GM21447 (cell line): ENCODE measurements around the gene VPS41.

ENCODE experiments used
- ATAC-seq: cut with Tn5 transposase; IDR thresholded peaks from one replicate; pipeline ENCODE4 v1.9.1; 2021; ENCODE audit not compliant: unreplicated experiment

The VPS41 gene

GRCh38 chr7:38736138-38736537, 172.9 kb downstream of the VPS41 start:
- no peak for ATAC-seq

DNA sequence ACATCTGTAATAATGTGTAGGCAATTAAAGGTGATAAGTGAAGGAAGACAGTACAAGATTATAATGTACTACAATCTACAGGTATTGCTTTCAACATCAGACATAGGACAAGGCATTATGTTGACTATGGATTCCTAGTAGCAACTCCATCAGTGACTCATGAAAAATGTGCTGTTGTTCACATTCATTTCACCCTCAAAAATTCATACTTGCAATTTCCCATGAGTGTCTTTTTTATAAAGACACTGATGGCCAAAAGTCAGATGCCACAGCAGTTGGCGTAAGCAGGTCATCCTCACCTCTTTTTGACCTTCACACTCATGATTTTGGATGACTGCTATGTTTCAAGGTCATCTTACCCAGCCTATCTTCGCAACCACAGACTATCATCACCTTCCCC, 177.8 kb downstream of the VPS41 start:
- ATAC-seq: no peak

DNA sequence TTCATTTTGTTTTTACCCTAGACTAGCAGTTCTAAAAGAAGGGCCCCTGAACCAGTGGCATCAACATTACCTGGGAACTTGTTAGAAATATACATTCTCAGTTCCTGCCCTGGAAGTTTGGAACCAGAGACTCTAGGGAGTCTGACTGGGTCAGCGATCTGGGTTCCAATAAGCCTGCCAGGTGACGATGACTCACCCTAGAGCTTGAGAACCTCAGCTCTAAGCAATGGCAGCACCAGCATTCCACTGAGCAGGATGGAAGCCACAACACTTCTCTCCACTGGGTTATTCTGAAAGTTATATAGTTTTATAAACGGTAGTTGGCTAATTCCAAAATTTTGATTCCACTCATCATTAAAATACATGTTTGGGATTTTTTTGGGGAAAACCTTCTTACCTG, 180.8 kb downstream of the VPS41 start:
- no peak for ATAC-seq

DNA sequence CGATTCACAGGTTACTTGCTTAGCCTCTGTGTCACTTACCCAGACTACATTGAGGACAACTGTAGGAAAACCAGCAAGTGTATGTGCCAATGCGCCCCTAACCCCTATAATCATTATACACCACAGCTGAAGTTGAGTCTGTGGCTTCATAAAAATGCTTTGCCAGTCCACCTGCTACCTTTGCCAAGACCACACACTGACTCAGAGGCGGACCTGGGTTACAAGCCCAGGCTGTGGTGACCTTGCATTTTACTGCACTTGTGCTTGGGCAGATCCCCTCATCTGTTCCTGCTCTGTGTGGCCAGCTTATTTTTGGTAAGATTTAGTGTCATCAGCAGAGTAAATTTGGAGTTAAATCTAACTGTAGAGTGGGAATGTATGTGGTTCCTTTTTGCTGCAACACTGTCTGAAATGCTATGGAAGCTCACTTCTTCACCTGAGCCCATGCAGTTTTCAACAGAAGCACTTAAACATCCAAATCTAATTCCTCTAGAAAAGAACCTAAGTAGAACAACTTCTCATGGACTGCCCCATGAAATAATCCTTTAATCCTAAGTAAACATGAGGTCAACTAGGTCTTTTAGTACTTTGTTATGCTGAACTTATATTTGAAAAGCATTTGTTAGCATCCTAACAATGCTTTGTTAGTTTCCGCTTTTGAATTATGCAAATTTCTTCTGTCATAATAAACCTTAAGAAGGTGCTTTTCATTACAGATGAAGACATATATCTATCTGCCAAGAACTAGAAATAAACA, 181.6 kb downstream of the VPS41 start:
- no peak for ATAC-seq

GRCh38 chr7:38723327-38723726, 185.7 kb downstream of the VPS41 start:
- ATAC-seq: no peak

DNA sequence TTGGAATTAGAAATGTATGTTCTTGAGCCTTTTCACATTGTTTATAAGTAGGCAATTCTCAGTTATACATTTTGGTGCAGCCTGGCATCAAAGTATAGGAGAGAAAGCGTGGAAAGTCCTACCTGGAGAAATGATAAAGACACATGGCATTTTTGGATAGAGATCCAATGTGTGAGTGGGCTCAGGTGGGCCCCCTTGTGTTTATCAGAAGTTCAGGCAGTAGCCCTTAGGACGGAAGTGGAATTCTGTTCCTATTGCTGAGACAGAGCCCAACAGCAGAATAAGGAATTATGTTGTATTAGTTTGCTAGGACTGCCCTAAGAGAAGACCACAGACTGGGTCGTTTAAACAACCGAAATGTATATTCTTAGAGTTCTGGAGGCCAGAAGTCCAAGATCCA, 192.6 kb downstream of the VPS41 start:
- ATAC-seq: no peak

DNA sequence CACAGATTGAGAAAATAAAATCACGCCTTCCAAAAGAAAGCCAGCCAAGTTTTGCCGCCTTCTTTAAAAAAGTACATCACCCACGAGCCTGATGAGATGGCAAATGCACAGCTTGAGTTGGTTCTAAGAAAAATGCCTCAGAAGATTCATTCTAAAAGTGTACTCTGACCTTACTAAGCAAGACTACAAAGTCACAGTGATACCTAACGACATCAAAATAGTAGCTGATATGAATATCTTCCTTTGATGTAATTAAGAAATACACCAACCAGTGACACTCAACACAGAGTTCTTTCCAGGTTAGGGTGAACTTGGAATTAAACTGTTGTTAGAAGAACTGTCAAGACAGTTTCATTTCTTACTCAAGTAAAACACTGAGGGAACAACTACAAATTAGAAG, 199.9 kb downstream of the VPS41 start:
- ATAC-seq: no peak

DNA sequence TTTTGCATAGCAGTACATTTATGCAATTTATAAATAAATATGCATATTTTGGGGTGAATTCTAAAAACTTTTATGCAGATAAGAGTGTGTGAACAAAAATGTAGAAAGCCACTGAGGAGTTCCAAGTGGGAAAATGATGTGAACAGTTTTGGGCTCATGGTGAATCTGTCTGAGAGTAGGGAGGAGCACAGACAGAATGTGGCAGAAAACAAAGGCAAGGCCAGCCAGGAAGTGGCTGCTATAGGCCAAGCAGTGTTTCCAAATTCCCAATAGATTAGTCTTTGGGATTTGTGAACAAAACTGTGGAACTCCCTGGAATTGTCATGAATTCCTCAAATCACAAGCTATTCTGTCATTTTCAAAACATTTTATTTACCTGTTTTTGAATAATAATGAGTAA, 204.2 kb downstream of the VPS41 start:
- ATAC-seq: no peak

DNA sequence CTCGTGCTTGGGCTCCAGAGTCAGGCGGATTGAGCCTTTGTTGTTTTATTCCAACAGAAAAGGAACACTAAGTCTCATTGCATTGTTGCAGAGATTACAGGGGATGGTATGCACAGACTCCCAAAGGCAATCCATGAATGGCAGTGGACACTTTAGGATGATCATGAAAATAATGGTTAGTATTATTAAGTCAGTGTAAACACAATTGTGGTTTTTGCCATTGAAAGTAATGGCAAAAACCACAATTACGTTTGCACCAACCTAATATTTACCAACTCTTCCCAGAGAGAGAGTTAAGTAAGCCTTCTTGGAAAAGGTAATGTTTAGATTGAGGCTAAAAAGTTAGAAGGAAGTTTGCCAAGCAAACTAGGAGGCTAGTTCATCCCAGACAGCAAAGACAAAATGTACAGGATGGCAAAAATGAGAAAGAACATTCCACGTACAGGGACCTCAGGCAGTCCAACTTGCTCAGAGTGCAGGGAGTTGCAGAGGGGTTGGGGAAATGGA, 204.9 kb downstream of the VPS41 start:
- ATAC-seq: no peak

GRCh38 chr7:38703093-38703492, 205.9 kb downstream of the VPS41 start:
- no peak for ATAC-seq

DNA sequence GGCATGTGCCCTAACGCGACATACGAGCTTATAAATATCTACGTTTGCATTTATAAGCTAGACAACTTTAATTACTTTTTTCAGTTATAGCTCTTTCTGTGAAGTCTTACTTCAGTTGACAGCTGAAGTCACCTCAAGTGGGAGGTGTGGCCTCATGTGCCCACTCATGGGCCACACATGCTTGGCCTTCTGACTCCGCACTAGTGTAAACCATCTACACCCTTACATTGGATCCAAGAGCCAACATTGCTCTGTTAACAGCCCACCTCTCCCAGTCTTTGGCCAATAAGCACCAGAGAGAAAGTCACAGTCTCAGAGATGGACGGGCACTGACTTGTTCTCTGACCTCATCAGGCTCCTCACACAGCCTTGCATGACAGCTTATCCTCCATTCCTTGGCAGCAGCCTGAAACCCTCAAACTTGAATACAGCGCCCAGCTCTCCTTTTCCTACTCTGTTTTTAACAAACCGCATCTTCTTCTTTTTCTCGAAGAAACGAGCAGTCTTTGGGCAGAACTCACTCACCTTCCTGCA, 206.9 kb downstream of the VPS41 start:
- no peak for ATAC-seq

DNA sequence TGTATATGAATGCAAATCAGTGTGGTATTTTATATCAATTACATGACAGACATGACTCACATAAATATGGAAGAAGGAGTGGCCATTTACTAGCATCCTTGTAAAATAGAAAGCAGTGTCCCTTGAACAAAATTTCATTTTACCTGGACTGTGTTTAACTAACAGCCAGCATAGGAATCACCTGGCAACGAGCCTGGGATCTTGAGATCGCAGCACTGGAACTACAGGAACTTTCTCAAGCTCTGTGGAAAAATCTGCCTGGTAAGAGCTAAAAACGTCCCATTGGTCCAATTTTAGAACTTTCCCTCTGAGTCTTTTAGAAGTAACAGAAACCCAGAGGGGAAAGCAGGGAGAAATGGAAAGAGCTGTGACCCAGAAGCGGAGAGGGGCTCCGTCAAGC, 208.9 kb downstream of the VPS41 start:
- ATAC-seq: no peak

DNA sequence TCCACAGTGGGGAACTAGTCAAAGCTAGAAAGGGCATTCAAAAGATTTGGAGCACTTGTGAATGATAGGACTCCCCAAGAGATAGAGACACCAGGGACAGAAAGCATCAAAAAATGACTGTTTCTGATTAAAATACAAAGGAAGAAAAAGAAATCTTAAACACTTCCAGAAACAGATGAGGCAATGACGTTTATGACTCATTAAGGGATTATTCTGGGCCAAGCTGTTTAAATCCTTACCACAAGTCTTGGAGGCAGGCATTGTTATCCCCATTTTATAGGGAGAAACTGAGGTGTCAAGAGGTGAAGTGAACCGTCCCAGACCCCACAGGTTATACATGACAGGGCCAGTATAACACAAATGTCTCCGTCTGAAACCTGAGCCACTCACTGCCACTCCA, 209.5 kb downstream of the VPS41 start:
- no peak for ATAC-seq

DNA sequence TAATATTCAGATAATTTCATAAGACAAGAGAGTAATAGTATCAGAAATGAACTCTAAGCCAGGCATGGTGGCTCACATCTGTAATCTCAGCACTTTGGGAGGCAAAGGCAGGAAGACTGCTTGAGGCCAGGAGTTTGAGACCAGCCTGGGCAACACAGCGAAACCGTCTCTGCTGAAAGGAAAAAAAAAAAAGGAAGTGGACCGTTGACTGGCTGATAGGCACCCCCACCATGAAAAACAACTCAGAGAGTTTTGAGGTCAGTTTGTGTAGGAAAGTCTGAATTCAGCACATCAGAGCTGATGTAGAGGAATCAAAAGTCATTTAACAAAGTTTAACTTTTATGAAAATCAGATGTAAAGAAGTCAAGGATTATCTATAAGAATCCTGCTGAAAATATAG, 214.7 kb downstream of the VPS41 start:
- no peak for ATAC-seq

- ATAC-seq: no peak
Measured at GRCh38 chr7:38686888-38687287, 222.1 kb downstream of the VPS41 start.

DNA sequence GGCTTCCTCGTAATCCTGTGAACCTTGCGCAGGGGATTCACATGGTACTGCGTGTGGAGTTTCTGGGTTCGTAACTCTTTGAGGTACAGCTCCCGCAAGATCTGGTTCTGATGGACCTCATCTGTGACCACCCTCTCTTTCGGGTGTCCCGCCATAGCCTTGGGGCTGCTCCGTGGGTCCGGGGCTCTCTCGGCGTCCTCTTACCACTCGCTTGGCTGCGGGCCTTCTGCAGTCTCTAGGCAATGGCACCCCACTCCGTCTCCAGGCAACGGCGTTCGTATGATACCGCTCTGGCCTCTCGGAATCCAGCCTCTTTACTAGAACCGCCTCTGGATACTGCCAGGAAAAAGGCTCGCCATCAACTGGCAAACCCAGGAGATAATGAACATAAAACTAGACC, 223.1 kb downstream of the VPS41 start:
- no peak for ATAC-seq

DNA sequence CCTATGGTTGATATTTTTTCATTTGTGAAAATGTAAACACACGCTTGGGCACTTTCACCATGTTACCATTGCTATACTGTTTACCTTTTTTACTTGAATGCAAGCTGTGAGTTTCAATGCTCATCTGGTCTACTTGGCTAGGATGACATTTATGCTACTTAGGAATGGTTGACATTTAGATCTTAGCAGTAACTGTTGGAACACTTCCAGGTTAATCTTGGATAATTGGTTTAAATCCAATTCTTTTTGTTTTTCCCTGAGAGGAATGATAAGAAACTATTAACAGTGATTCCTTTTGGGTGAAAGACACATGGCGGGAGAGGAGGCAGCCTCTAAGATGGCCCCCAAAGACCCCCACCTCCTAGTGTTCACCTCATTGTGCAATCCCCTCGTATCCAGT, 226.4 kb downstream of the VPS41 start:
- no peak for ATAC-seq

GRCh38 chr7:38681882-38682281, 227.1 kb downstream of the VPS41 start:
- no peak for ATAC-seq

DNA sequence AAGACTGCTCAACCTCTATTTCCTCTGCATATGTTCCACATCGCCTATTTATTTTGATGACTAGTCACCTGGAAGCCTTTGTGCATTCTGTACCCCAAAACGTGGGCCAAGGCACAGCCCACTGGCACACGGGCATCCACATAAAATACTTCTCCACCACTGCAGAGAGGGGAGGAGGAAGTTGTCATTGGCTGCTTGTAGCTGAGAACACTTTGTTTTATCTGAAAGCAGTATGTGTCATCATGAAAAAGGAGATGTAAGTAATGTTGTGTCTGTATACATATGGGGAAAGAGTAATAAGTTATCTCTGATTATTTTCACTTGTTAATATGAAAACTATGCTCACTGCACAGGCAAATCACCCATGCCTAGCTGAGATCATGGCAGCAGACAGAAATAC, 229.6 kb downstream of the VPS41 start:
- ATAC-seq: no peak

GRCh38 chr7:38678698-38679054, 230.3 kb downstream of the VPS41 start:
- ATAC-seq: no peak

DNA sequence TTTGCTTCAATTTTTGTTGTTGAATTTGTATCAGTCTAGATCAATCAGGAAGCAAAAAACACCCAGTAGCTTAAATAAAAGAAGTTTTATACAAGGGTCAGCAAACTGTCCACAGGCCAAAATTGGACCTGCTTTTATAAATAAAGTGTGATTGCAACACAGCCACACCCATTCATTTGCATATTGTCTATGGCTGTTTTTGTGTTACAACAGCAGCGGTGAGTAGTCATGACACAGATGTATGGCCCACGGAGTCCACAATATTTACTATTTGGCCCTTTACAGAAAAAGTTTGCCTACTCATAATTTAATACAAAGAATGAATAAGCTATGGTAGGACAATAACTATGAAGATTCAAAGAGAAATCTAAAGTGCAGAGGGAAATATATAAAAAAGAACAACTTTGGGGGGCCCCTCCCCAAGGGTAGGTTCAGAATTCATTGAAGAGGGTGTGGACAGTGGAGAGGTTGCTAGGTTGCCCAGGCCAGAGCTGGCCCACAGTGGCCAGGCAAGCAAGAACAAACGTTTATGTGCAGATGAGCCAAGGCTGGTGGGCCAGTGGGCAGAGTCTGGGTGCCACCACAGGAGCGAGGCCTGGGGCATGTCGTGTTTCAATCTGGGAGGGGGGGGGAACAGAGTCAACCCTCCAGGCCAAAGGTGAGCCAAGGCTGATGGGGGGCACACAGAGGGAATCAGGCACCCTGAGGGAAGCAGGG, 230.9 kb downstream of the VPS41 start:
- ATAC-seq: no peak

DNA sequence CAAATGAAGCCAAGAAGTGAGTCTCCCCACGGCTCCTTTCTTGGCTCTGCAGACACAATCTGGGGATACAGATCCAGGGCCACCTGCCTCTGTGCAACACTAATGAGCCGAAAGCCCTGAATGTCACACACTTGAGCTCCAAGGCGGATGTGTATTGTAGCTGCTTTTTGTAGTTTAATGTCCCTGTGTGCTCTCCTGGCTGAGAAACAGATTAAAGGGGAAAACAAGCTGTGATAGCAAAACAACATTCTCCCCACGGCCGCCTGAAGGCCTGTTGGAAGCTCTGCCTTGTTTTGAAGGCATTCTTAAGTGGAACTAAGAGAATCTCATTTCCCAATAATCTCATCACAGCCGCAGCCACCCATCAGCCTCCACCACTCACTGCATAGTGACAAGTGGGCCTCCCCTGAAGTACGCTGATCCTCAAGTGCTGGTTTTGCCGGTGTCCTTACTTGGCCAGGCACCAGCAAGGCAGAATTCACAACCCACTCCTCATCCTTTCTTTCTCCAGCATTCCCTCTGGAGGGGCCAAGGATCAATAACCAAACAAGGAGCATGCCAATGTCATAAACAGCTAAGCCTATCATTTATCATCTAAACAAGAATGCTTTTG, 233.4 kb downstream of the VPS41 start:
- ATAC-seq: no peak
